Osteoblast (primary cell): ENCODE measurements around the gene ELF1. TPM values are rescaled to one million over a fixed set of nuclear protein-coding genes. Genes with fewer than 3 reads are reported as not detected.

Experiments
- DNase-seq: peaks from one replicate; pipeline ENCODE4 v3.0.0; 2011; ENCODE audit warnings: low spot score, mixed read lengths; ENCODE audit not compliant: insufficient read length; ENCODE audit errors: missing footprints
- H2AFZ ChIP-seq: 2 replicates; pipeline ENCODE4 v1.6.0; 2011; ENCODE audit warnings: mild to moderate bottlenecking, low read length
- H3K27ac ChIP-seq: 2 replicates; pipeline ENCODE4 v1.5.1; 2011; ENCODE audit warnings: mild to moderate bottlenecking, low read depth, low read length, moderate library complexity
- H3K27me3 ChIP-seq: 2 replicates; pipeline ENCODE4 v1.6.0; 2012; ENCODE audit warnings: mild to moderate bottlenecking, control low read depth, inconsistent platforms, low read length, moderate library complexity; ENCODE audit not compliant: insufficient read depth
- H3K36me3 ChIP-seq: 2 replicates; pipeline ENCODE4 v1.5.1; 2011; ENCODE audit warnings: mild to moderate bottlenecking, low read length, control low read depth, moderate library complexity; ENCODE audit not compliant: insufficient read depth
- H3K4me1 ChIP-seq: 2 replicates; pipeline ENCODE4 v1.5.1; 2011; ENCODE audit warnings: mild to moderate bottlenecking, low read length, control low read depth, moderate library complexity; ENCODE audit not compliant: insufficient read depth
- H3K4me2 ChIP-seq: 2 replicates; pipeline ENCODE4 v1.6.0; 2011; ENCODE audit warnings: mild to moderate bottlenecking, low read length; ENCODE audit not compliant: insufficient read depth
- H3K4me3 ChIP-seq: fragments of 200-600 bp; sonication (generic); 3 replicates; pipeline ENCODE4 v1.5.1; 2012; ENCODE audit warnings: mild to moderate bottlenecking, low read length, inconsistent platforms; ENCODE audit not compliant: insufficient read depth
- H3K79me2 ChIP-seq: 2 replicates; pipeline ENCODE4 v1.6.0; 2012; ENCODE audit warnings: mild to moderate bottlenecking, low read length, control low read depth, inconsistent platforms; ENCODE audit not compliant: insufficient read depth
- H3K9me3 ChIP-seq: 2 replicates; pipeline ENCODE4 v1.5.1; 2011; ENCODE audit warnings: low read depth, low read length, control low read depth
- H4K20me1 ChIP-seq: 2 replicates; pipeline ENCODE4 v1.6.0; 2012; ENCODE audit warnings: mild to moderate bottlenecking, low read length, control low read depth; ENCODE audit not compliant: insufficient read depth
- CTCF ChIP-seq: IDR thresholded peaks from 2 replicates; pipeline ENCODE4 v1.5.1; 2011; ENCODE audit warnings: mild to moderate bottlenecking, low read depth, low read length, moderate library complexity; ENCODE audit errors: extremely low read depth
- total RNA-seq: library from RNA; depleted of rRNA; stranded (reverse); fragments of >200 nt; gene quantifications from 2 replicates; pipeline ENCODE4 v1.2.3, GENCODE V29; 2012

Gene ELF1
- total RNA-seq, 1 donor: 63.0 TPM

GRCh38 chr13:41026788-41027187 lies 7.7 kb upstream of the ELF1 start:
- DNase-seq: no peak
- H3K9me3 ChIP-seq: no peaks in the 10 kb centered on the region
- no peak overlapping the region for H3K4me2 ChIP-seq
- H3K27ac ChIP-seq: no peak overlapping the region
- H4K20me1 ChIP-seq: peaks cover 38% of the 10 kb centered on the region
- H3K36me3 ChIP-seq: no peaks in the 10 kb centered on the region
- peaks cover 80% of the 10 kb centered on the region for H3K79me2 ChIP-seq
- H2AFZ ChIP-seq: no peak overlapping the region
- TF ChIP-seq CTCF: no peak
- no peak overlapping the region for H3K4me3 ChIP-seq
- H3K27me3 ChIP-seq: no peaks in the 10 kb centered on the region
- peaks cover 10% of the 10 kb centered on the region for H3K4me1 ChIP-seq

- TF ChIP-seq CTCF: no peak
- no peaks in the 10 kb centered on the region for H3K36me3 ChIP-seq
- H3K4me3 ChIP-seq: no peak overlapping the region
- peaks cover 84% of the 10 kb centered on the region for H3K79me2 ChIP-seq
- H4K20me1 ChIP-seq: peaks cover 35% of the 10 kb centered on the region
- H3K4me1 ChIP-seq: peaks cover 10% of the 10 kb centered on the region
- H3K27me3 ChIP-seq: no peaks in the 10 kb centered on the region
- no peaks in the 10 kb centered on the region for H3K9me3 ChIP-seq
- no peak overlapping the region for H3K4me2 ChIP-seq
- H3K27ac ChIP-seq: no peak overlapping the region
- DNase-seq: no peak
- H2AFZ ChIP-seq: no peak overlapping the region
These were observed 6.4 kb upstream of the ELF1 start for GRCh38 chr13:41025518-41025917.

- no peak overlapping the region for H3K4me2 ChIP-seq
- peaks cover 83% of the 10 kb centered on the region for H3K79me2 ChIP-seq
- peaks cover 11% of the 10 kb centered on the region for H4K20me1 ChIP-seq
- no peak overlapping the region for H2AFZ ChIP-seq
- H3K27me3 ChIP-seq: no peaks in the 10 kb centered on the region
- no peak for DNase-seq
- TF ChIP-seq CTCF: no peak
- H3K4me1 ChIP-seq: peaks cover 11% of the 10 kb centered on the region
- H3K27ac ChIP-seq: no peak overlapping the region
- no peaks in the 10 kb centered on the region for H3K9me3 ChIP-seq
- no peak overlapping the region for H3K4me3 ChIP-seq
- no peaks in the 10 kb centered on the region for H3K36me3 ChIP-seq
These were observed 647 bp upstream of the ELF1 start for GRCh38 chr13:41019578-41020347.

- no peak for TF ChIP-seq CTCF
- H3K4me1 ChIP-seq: peaks cover 11% of the 10 kb centered on the region
- H3K27ac ChIP-seq: peak overlapping the region; percentile 79
- no peak overlapping the region for H2AFZ ChIP-seq
- H3K9me3 ChIP-seq: no peaks in the 10 kb centered on the region
- H3K79me2 ChIP-seq: peaks cover 89% of the 10 kb centered on the region
- DNase-seq: no peak
- peak overlapping the region; percentile 55 for H3K4me3 ChIP-seq
- H3K4me2 ChIP-seq: peak overlapping the region; percentile 70
- no peaks in the 10 kb centered on the region for H3K36me3 ChIP-seq
- H3K27me3 ChIP-seq: no peaks in the 10 kb centered on the region
- H4K20me1 ChIP-seq: peaks cover 11% of the 10 kb centered on the region
These were observed 541 bp downstream of the ELF1 start for GRCh38 chr13:41018602-41018948.
